Measurements from ENCODE around the gene BBC3.

DNA sequence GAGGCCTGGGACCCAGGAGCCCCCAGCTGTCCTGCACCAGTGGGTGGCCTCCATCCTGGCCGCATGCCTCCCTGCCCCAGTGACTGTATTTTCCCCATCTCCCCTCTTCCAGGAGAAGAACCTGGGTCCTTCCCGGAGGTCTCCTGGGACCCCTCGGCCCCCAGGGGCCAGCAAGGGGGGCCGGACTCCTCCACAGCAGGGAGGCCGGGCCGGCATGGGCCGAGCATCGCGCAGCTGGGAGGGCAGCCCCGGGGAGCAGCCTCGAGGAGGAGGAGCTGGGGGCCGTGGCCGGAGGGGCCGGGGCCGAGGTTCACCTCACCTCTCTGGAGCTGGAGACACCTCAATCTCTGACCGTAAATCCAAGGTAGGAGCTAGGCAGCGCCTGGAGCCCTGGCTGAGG lies 29.5 kb upstream of the BBC3 start:
- TF ChIP-seq, protein P1, sequence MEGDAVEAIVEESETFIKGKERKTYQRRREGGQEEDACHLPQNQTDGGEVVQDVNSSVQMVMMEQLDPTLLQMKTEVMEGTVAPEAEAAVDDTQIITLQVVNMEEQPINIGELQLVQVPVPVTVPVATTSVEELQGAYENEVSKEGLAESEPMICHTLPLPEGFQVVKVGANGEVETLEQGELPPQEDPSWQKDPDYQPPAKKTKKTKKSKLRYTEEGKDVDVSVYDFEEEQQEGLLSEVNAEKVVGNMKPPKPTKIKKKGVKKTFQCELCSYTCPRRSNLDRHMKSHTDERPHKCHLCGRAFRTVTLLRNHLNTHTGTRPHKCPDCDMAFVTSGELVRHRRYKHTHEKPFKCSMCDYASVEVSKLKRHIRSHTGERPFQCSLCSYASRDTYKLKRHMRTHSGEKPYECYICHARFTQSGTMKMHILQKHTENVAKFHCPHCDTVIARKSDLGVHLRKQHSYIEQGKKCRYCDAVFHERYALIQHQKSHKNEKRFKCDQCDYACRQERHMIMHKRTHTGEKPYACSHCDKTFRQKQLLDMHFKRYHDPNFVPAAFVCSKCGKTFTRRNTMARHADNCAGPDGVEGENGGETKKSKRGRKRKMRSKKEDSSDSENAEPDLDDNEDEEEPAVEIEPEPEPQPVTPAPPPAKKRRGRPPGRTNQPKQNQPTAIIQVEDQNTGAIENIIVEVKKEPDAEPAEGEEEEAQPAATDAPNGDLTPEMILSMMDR (conservative IDR thresholded peaks at IDR 0.05; ENCODE audit: low read depth in 2 of 2) = no peak
- TF ChIP-seq POLR2AphosphoS5 (IDR thresholded peaks at IDR 0.05; ENCODE audit: low read depth) (no peak), EZH2phosphoT487 (IDR thresholded peaks at IDR 0.05; ENCODE audit: unreplicated experiment) (no peak), EZH2 (IDR thresholded peaks at IDR 0.05; ENCODE audit: low read depth, unreplicated experiment) (no peak), ZNF331 (CRISPR knock-in tag; IDR thresholded peaks at IDR 0.05; ENCODE audit: low read depth) (no peak), ZNF114 (CRISPR knock-in tag; IDR thresholded peaks at IDR 0.05) (no peak), CREB1 (CRISPR knock-in tag; IDR thresholded peaks at IDR 0.05; ENCODE audit: low read depth) (no peak), STAT1 (IDR thresholded peaks at IDR 0.05; ENCODE audit: unreplicated experiment) (no peak), JUNB (IDR thresholded peaks at IDR 0.05; ENCODE audit: unreplicated experiment) (no peak), NANOG (IDR thresholded peaks at IDR 0.05; ENCODE audit: borderline replicate concordance) (no peak)
- TF ChIP-seq, protein P2, sequence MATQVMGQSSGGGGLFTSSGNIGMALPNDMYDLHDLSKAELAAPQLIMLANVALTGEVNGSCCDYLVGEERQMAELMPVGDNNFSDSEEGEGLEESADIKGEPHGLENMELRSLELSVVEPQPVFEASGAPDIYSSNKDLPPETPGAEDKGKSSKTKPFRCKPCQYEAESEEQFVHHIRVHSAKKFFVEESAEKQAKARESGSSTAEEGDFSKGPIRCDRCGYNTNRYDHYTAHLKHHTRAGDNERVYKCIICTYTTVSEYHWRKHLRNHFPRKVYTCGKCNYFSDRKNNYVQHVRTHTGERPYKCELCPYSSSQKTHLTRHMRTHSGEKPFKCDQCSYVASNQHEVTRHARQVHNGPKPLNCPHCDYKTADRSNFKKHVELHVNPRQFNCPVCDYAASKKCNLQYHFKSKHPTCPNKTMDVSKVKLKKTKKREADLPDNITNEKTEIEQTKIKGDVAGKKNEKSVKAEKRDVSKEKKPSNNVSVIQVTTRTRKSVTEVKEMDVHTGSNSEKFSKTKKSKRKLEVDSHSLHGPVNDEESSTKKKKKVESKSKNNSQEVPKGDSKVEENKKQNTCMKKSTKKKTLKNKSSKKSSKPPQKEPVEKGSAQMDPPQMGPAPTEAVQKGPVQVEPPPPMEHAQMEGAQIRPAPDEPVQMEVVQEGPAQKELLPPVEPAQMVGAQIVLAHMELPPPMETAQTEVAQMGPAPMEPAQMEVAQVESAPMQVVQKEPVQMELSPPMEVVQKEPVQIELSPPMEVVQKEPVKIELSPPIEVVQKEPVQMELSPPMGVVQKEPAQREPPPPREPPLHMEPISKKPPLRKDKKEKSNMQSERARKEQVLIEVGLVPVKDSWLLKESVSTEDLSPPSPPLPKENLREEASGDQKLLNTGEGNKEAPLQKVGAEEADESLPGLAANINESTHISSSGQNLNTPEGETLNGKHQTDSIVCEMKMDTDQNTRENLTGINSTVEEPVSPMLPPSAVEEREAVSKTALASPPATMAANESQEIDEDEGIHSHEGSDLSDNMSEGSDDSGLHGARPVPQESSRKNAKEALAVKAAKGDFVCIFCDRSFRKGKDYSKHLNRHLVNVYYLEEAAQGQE (IDR thresholded peaks at IDR 0.05; ENCODE audit: unreplicated experiment) = no peak
- TF ChIP-seq, protein P3, sequence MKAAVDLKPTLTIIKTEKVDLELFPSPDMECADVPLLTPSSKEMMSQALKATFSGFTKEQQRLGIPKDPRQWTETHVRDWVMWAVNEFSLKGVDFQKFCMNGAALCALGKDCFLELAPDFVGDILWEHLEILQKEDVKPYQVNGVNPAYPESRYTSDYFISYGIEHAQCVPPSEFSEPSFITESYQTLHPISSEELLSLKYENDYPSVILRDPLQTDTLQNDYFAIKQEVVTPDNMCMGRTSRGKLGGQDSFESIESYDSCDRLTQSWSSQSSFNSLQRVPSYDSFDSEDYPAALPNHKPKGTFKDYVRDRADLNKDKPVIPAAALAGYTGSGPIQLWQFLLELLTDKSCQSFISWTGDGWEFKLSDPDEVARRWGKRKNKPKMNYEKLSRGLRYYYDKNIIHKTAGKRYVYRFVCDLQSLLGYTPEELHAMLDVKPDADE (IDR thresholded peaks at IDR 0.05) = no peak
- TF ChIP-seq, protein P4, sequence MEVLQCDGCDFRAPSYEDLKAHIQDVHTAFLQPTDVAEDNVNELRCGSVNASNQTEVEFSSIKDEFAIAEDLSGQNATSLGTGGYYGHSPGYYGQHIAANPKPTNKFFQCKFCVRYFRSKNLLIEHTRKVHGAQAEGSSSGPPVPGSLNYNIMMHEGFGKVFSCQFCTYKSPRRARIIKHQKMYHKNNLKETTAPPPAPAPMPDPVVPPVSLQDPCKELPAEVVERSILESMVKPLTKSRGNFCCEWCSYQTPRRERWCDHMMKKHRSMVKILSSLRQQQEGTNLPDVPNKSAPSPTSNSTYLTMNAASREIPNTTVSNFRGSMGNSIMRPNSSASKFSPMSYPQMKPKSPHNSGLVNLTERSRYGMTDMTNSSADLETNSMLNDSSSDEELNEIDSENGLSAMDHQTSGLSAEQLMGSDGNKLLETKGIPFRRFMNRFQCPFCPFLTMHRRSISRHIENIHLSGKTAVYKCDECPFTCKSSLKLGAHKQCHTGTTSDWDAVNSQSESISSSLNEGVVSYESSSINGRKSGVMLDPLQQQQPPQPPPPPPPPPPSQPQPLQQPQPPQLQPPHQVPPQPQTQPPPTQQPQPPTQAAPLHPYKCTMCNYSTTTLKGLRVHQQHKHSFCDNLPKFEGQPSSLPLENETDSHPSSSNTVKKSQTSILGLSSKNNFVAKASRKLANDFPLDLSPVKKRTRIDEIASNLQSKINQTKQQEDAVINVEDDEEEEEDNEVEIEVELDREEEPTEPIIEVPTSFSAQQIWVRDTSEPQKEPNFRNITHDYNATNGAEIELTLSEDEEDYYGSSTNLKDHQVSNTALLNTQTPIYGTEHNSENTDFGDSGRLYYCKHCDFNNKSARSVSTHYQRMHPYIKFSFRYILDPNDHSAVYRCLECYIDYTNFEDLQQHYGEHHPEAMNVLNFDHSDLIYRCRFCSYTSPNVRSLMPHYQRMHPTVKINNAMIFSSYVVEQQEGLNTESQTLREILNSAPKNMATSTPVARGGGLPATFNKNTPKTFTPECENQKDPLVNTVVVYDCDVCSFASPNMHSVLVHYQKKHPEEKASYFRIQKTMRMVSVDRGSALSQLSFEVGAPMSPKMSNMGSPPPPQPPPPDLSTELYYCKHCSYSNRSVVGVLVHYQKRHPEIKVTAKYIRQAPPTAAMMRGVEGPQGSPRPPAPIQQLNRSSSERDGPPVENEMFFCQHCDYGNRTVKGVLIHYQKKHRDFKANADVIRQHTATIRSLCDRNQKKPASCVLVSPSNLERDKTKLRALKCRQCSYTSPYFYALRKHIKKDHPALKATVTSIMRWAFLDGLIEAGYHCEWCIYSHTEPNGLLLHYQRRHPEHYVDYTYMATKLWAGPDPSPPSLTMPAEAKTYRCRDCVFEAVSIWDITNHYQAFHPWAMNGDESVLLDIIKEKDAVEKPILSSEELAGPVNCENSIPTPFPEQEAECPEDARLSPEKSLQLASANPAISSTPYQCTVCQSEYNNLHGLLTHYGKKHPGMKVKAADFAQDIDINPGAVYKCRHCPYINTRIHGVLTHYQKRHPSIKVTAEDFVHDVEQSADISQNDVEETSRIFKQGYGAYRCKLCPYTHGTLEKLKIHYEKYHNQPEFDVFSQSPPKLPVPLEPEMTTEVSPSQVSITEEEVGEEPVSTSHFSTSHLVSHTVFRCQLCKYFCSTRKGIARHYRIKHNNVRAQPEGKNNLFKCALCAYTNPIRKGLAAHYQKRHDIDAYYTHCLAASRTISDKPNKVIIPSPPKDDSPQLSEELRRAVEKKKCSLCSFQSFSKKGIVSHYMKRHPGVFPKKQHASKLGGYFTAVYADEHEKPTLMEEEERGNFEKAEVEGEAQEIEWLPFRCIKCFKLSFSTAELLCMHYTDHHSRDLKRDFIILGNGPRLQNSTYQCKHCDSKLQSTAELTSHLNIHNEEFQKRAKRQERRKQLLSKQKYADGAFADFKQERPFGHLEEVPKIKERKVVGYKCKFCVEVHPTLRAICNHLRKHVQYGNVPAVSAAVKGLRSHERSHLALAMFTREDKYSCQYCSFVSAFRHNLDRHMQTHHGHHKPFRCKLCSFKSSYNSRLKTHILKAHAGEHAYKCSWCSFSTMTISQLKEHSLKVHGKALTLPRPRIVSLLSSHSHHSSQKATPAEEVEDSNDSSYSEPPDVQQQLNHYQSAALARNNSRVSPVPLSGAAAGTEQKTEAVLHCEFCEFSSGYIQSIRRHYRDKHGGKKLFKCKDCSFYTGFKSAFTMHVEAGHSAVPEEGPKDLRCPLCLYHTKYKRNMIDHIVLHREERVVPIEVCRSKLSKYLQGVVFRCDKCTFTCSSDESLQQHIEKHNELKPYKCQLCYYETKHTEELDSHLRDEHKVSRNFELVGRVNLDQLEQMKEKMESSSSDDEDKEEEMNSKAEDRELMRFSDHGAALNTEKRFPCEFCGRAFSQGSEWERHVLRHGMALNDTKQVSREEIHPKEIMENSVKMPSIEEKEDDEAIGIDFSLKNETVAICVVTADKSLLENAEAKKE (CRISPR knock-in tag; IDR thresholded peaks at IDR 0.05) = no peak

Measured in GM23338 (cell line).